Caco-2 (cell line): ENCODE results near the gene SLCO2A1. TPM values are rescaled to one million over a fixed set of nuclear protein-coding genes. Genes with fewer than 3 reads are reported as not detected.

Experiments
- BruUV-seq: library from RNA; stranded (reverse); fragments of 400-500 nt; replicated peaks from 2 replicates; lab custom pipeline; 2021; lab: Mats Ljungman, UMichigan
- CTCF ChIA-PET: fragments of 300-600 bp; sonication (Branson Sonifier 250); formaldehyde crosslinking; loops from one replicate; lab custom pipeline; 2022; ENCODE audit warnings: antibody characterized with exemption; lab: Charles Lee
- POLR2A ChIA-PET: fragments of 300-600 bp; sonication (Branson Sonifier 250); formaldehyde crosslinking; loops from one replicate; lab custom pipeline; 2022; ENCODE audit warnings: antibody characterized with exemption; lab: Charles Lee
- DNase-seq, 2 experiments: peaks; one replicate each; pipeline versions ENCODE4 v3.0.0 to v3.0.0-alpha.2; 2020 to 2022
- H3K27me3 ChIP-seq: replicated peaks from 2 replicates; pipeline ENCODE4 v1.6.0; 2011; ENCODE audit warnings: low read length; ENCODE audit not compliant: control insufficient read depth, insufficient read depth
- H3K36me3 ChIP-seq: 2 replicates; pipeline ENCODE4 v1.5.1; 2011; ENCODE audit warnings: low read length; ENCODE audit not compliant: control insufficient read depth, insufficient read depth
- H3K4me1 ChIP-seq: fragments of 250-450 bp; sonication (Bioruptor Pico); 2 replicates; pipeline ENCODE4 v1.5.1; 2020; ENCODE audit warnings: mild to moderate bottlenecking
- H3K4me3 ChIP-seq: 2 replicates; pipeline ENCODE4 v1.5.1; 2011; ENCODE audit warnings: low read depth, mild to moderate bottlenecking, control low read depth, low read length
- H3K9me3 ChIP-seq: fragments of 250-450 bp; sonication (Bioruptor Pico); 2 replicates; pipeline ENCODE4 v1.5.1; 2020; ENCODE audit warnings: mild to moderate bottlenecking, moderate library complexity
- H3K27ac Mint-ChIP-seq: one replicate; pipeline ENCODE4 v1.8.0; 2022; ENCODE audit warnings: mixed read lengths; ENCODE audit not compliant: unreplicated experiment
- H3K27me3 Mint-ChIP-seq: one replicate; pipeline ENCODE4 v1.8.0; 2022; ENCODE audit warnings: mixed read lengths; ENCODE audit not compliant: insufficient read depth, unreplicated experiment
- H3K36me3 Mint-ChIP-seq: one replicate; pipeline ENCODE4 v1.8.0; 2022; ENCODE audit warnings: mild to moderate bottlenecking, mixed read lengths; ENCODE audit not compliant: insufficient read depth, unreplicated experiment
- H3K4me1 Mint-ChIP-seq: one replicate; pipeline ENCODE4 v1.8.0; 2022; ENCODE audit warnings: low read depth, mixed read lengths; ENCODE audit not compliant: unreplicated experiment
- H3K4me3 Mint-ChIP-seq: one replicate; pipeline ENCODE4 v1.8.0; 2022; ENCODE audit warnings: mild to moderate bottlenecking, moderate library complexity, mixed read lengths; ENCODE audit not compliant: unreplicated experiment
- H3K9me3 Mint-ChIP-seq: one replicate; pipeline ENCODE4 v1.8.0; 2022; ENCODE audit warnings: mixed read lengths; ENCODE audit not compliant: unreplicated experiment
- CTCF ChIP-seq, 2 experiments: fragments of 200-600 bp in 1 of 2; IDR thresholded peaks; 1 replicate in 1 of 2; 2 replicates in 1 of 2; pipeline versions ENCODE4 v1.5.1 to v1.8.0; 2011 to 2022; ENCODE audit warnings: antibody characterized with exemption in 1 of 2, control low read depth in 1 of 2, inconsistent platforms in 1 of 2, low read depth in 1 of 2, low read length in 1 of 2, mild to moderate bottlenecking in 1 of 2, moderate library complexity in 1 of 2; ENCODE audit not compliant: insufficient read depth in 1 of 2, severe bottlenecking in 1 of 2, unreplicated experiment in 1 of 2
- intact Hi-C: fragments of 100-400 bp; cut with micrococcal nuclease; formaldehyde crosslinking; loops from one replicate; pipeline ENCODE4 v1.10.0; 2022; ENCODE audit not compliant: unreplicated experiment
- total RNA-seq: library from RNA; stranded (reverse); gene quantifications from 2 replicates; pipeline ENCODE4 v1.2.3, GENCODE V29; 2022

The SLCO2A1 gene
- total RNA-seq, 1 experiment from 2014 or later = 2.5 TPM

GRCh38 chr3:133883641-133884040 is 146.1 kb downstream of the SLCO2A1 start:
- peaks cover 5% of the 10 kb centered on the region for H3K27me3 Mint-ChIP-seq
- Histone ChIP-seq H3K4me3 (no peak overlapping the region), H3K36me3 (no peaks in the 10 kb centered on the region), H3K27me3 (no peaks in the 10 kb centered on the region), H3K9me3 (no peaks in the 10 kb centered on the region), H3K4me1 (0 out of 2 replicates have a peak, but pooled peaks cover 7% of the 10 kb centered on the region)
- no peak overlapping the region for H3K4me3 Mint-ChIP-seq
- ChIA-PET CTCF (no interaction called here), POLR2A (no interaction called here)
- BruUV-seq = no TSS peak
- H3K36me3 Mint-ChIP-seq = no peaks in the 10 kb centered on the region
- no peak overlapping the region for H3K27ac Mint-ChIP-seq
- DNase-seq = no peak
- intact Hi-C loops = no loop called here
- no peaks in the 10 kb centered on the region for H3K4me1 Mint-ChIP-seq
- H3K9me3 Mint-ChIP-seq = no peaks in the 10 kb centered on the region
- TF ChIP-seq CTCF (IDR thresholded peaks at IDR 0.05; ENCODE audit: insufficient read depth in 1 of 2, low read depth in 1 of 2, low read length in 1 of 2, severe bottlenecking in 1 of 2, unreplicated experiment in 1 of 2) = no peak

- Mint-ChIP-seq H3K36me3 (no peaks in the 10 kb centered on the region), H3K4me1 (no peaks in the 10 kb centered on the region), H3K27me3 (peaks cover 5% of the 10 kb centered on the region), H3K9me3 (no peaks in the 10 kb centered on the region), H3K27ac (no peak overlapping the region), H3K4me3 (no peak overlapping the region)
- H3K36me3 ChIP-seq = no peaks in the 10 kb centered on the region
- H3K27me3 ChIP-seq = no peaks in the 10 kb centered on the region
- H3K4me1 ChIP-seq = 0 out of 2 replicates have a peak, but pooled peaks cover 7% of the 10 kb centered on the region
- no peaks in the 10 kb centered on the region for H3K9me3 ChIP-seq
- ChIA-PET CTCF (no interaction called here), POLR2A (no interaction called here)
- BruUV-seq = no TSS peak
- no peak overlapping the region for H3K4me3 ChIP-seq
- TF ChIP-seq CTCF (IDR thresholded peaks at IDR 0.05; ENCODE audit: insufficient read depth in 1 of 2, low read depth in 1 of 2, low read length in 1 of 2, severe bottlenecking in 1 of 2, unreplicated experiment in 1 of 2) = no peak
- intact Hi-C loops = no loop called here
- no peak for DNase-seq
Measured at GRCh38 chr3:133882986-133883586, 146.6 kb downstream of the SLCO2A1 start.

- Mint-ChIP-seq H3K27me3 (peaks cover 5% of the 10 kb centered on the region), H3K27ac (no peak overlapping the region), H3K4me3 (no peak overlapping the region), H3K9me3 (no peaks in the 10 kb centered on the region), H3K4me1 (no peaks in the 10 kb centered on the region), H3K36me3 (no peaks in the 10 kb centered on the region)
- no peaks in the 10 kb centered on the region for H3K27me3 ChIP-seq
- no peak overlapping the region for H3K4me3 ChIP-seq
- ChIA-PET CTCF (no interaction called here), POLR2A (no interaction called here)
- no peaks in the 10 kb centered on the region for H3K9me3 ChIP-seq
- H3K4me1 ChIP-seq = 0 out of 2 replicates have a peak, but pooled peaks cover 7% of the 10 kb centered on the region
- intact Hi-C loops = no loop called here
- no peak for TF ChIP-seq CTCF (IDR thresholded peaks at IDR 0.05; ENCODE audit: insufficient read depth in 1 of 2, low read depth in 1 of 2, low read length in 1 of 2, severe bottlenecking in 1 of 2, unreplicated experiment in 1 of 2)
- no peaks in the 10 kb centered on the region for H3K36me3 ChIP-seq
- BruUV-seq = no TSS peak
- DNase-seq = peak; percentile 22 to 62
Measured at GRCh38 chr3:133881939-133882825, 147.5 kb downstream of the SLCO2A1 start.
